IMR-90 (cell line): ENCODE data around the gene ADGRB3. TPM values are rescaled to one million over a fixed set of nuclear protein-coding genes. Genes with fewer than 3 reads are reported as not detected.

Experiments used
- ATAC-seq: fragments of 200-7000 bp; cut with Tn5 transposase; 2 replicates; pipeline ENCODE4 v1.9.1; 2020; ENCODE audit warnings: low read depth, mild to moderate bottlenecking, moderate library complexity
- BruUV-seq: library from RNA; stranded (reverse); fragments of 400-500 nt; replicated peaks from 2 replicates; lab custom pipeline; 2021; lab: Mats Ljungman, UMichigan
- CTCF ChIA-PET: fragments of 300-600 bp; formaldehyde crosslinking; extraction: SDS; loops from one replicate; lab custom pipeline; 2021; ENCODE audit warnings: antibody characterized with exemption; lab: Yijun Ruan, JAX
- POLR2A ChIA-PET: fragments of 300-600 bp; sonication (Branson Sonifier 250); formaldehyde crosslinking; loops from one replicate; lab custom pipeline; 2022; ENCODE audit warnings: antibody characterized with exemption; ENCODE audit not compliant: unreplicated experiment; lab: Charles Lee
- DNase-seq: peaks from one replicate; pipeline ENCODE4 v3.0.0; 2013
- H2AFZ ChIP-seq: replicated peaks from 2 replicates; pipeline ENCODE3; 2013; ENCODE audit warnings: low read length, mild to moderate bottlenecking; ENCODE audit not compliant: poor library complexity
- H2AK5ac ChIP-seq: 2 replicates; pipeline ENCODE4 v1.6.1; 2013; ENCODE audit warnings: low read depth, low read length, inconsistent platforms
- H2AK9ac ChIP-seq: replicated peaks from 2 replicates; pipeline ENCODE3; 2013; ENCODE audit warnings: mild to moderate bottlenecking, low read depth, low read length, moderate library complexity; ENCODE audit not compliant: poor library complexity
- H2BK120ac ChIP-seq: 2 replicates; pipeline ENCODE4 v1.6.1; 2013; ENCODE audit warnings: low read depth, low read length, inconsistent platforms
- H2BK15ac ChIP-seq: 3 replicates; pipeline ENCODE4 v1.6.1; 2013; ENCODE audit warnings: low read depth, low read length, inconsistent platforms
- H2BK20ac ChIP-seq: 2 replicates; pipeline ENCODE4 v1.6.1; 2013; ENCODE audit warnings: low read depth, mild to moderate bottlenecking, inconsistent platforms, low read length, moderate library complexity
- H2BK5ac ChIP-seq: 2 replicates; pipeline ENCODE4 v1.6.1; 2013; ENCODE audit warnings: mild to moderate bottlenecking, low read depth, low read length, inconsistent platforms; ENCODE audit not compliant: poor library complexity, severe bottlenecking
- H3K14ac ChIP-seq: replicated peaks from 2 replicates; pipeline ENCODE4 v1.6.1; 2013; ENCODE audit warnings: low read depth, low read length, inconsistent platforms
- H3K18ac ChIP-seq: 2 replicates; pipeline ENCODE4 v1.6.1; 2013; ENCODE audit warnings: low read depth, low read length, control low read depth
- H3K23ac ChIP-seq: 2 replicates; pipeline ENCODE4 v1.6.1; 2013; ENCODE audit warnings: low read depth, low read length, inconsistent platforms
- H3K27ac ChIP-seq: 2 replicates; pipeline ENCODE4 v1.5.1; 2013; ENCODE audit warnings: mild to moderate bottlenecking, control low read depth, low read length; ENCODE audit not compliant: insufficient read depth
- H3K27me3 ChIP-seq: 2 replicates; pipeline ENCODE4 v1.6.1; 2013; ENCODE audit warnings: low read length; ENCODE audit not compliant: control insufficient read depth, insufficient read depth
- H3K36me3 ChIP-seq: 2 replicates; pipeline ENCODE4 v1.6.1; 2013; ENCODE audit warnings: low read length, mixed read lengths; ENCODE audit not compliant: control insufficient read depth, insufficient read depth
- H3K4ac ChIP-seq: 2 replicates; pipeline ENCODE4 v1.6.1; 2013; ENCODE audit warnings: low read depth, low read length, inconsistent platforms
- H3K4me1 ChIP-seq: 2 replicates; pipeline ENCODE4 v1.6.1; 2013; ENCODE audit warnings: low read length, mixed read lengths; ENCODE audit not compliant: control insufficient read depth, insufficient read depth
- H3K4me2 ChIP-seq: 2 replicates; pipeline ENCODE4 v1.6.1; 2013; ENCODE audit warnings: low read depth, mild to moderate bottlenecking, control low read depth, low read length, moderate library complexity
- H3K4me3 ChIP-seq: 2 replicates; pipeline ENCODE4 v1.5.1; 2013; ENCODE audit warnings: low read depth, mild to moderate bottlenecking, control low read depth, low read length, moderate library complexity; ENCODE audit not compliant: insufficient read depth
- H3K56ac ChIP-seq: 2 replicates; pipeline ENCODE4 v1.6.1; 2013; ENCODE audit warnings: low read length, inconsistent platforms; ENCODE audit not compliant: insufficient read depth; ENCODE audit errors: extremely low read depth
- H3K79me1 ChIP-seq, 2 experiments: 2 replicates each; pipeline ENCODE4 v1.6.1; 2013; ENCODE audit warnings: low read length in 2 of 2, inconsistent platforms in 1 of 2, low read depth in 1 of 2
- H3K9ac ChIP-seq: 2 replicates; pipeline ENCODE4 v1.6.1; 2013; ENCODE audit warnings: low read depth, low read length, control low read depth
- H3K9me1 ChIP-seq: 2 replicates; pipeline ENCODE4 v1.6.1; 2013; ENCODE audit warnings: low read length, inconsistent platforms; ENCODE audit not compliant: insufficient read depth
- H3K9me3 ChIP-seq: 2 replicates; pipeline ENCODE4 v1.6.1; 2013; ENCODE audit warnings: low read length; ENCODE audit not compliant: control insufficient read depth, insufficient read depth
- H4K20me1 ChIP-seq: 2 replicates; pipeline ENCODE4 v1.6.1; 2013; ENCODE audit warnings: low read length, inconsistent platforms; ENCODE audit not compliant: insufficient read depth
- H4K5ac ChIP-seq: 2 replicates; pipeline ENCODE4 v1.6.1; 2013; ENCODE audit warnings: mild to moderate bottlenecking, low read depth, low read length, control low read depth
- H4K8ac ChIP-seq, 2 experiments: 2 replicates each; pipeline ENCODE4 v1.6.1; 2013; ENCODE audit warnings: low read depth in 2 of 2, low read length in 2 of 2, control low read depth in 1 of 2, inconsistent platforms in 1 of 2
- H4K91ac ChIP-seq: 2 replicates; pipeline ENCODE4 v1.6.1; 2013; ENCODE audit warnings: low read depth, low read length, inconsistent platforms; ENCODE audit not compliant: insufficient read depth
- BHLHE40 ChIP-seq: fragments of 150-350 bp; IDR thresholded peaks from 2 replicates; pipeline ENCODE4 v1.6.1; 2016; ENCODE audit warnings: mild to moderate bottlenecking, low read depth, low read length
- CEBPB ChIP-seq: IDR thresholded peaks from 2 replicates; pipeline ENCODE4 v1.6.1; 2012; ENCODE audit warnings: low read depth, low read length, improper control_type of control experiment
- CTCF ChIP-seq: conservative IDR thresholded peaks from 2 replicates; pipeline ENCODE4 v1.5.1; 2012; ENCODE audit warnings: mild to moderate bottlenecking, low read depth, low read length, improper control_type of control experiment
- ELK1 ChIP-seq: fragments of 150-350 bp; IDR thresholded peaks from 2 replicates; pipeline ENCODE4 v1.6.1; 2016; ENCODE audit warnings: low read depth, mild to moderate bottlenecking, low read length, moderate library complexity, borderline replicate concordance
- NFE2L2 ChIP-seq: fragments of 150-350 bp; IDR thresholded peaks from 2 replicates; pipeline ENCODE4 v1.6.1; 2016; ENCODE audit warnings: low read depth, mild to moderate bottlenecking, low read length
- RAD21 ChIP-seq: IDR thresholded peaks from 2 replicates; pipeline ENCODE4 v1.6.1; 2012; ENCODE audit warnings: low read length, improper control_type of control experiment
- RCOR1 ChIP-seq: IDR thresholded peaks from 2 replicates; pipeline ENCODE4 v1.6.1; 2012; ENCODE audit warnings: mild to moderate bottlenecking, low read length, improper control_type of control experiment; ENCODE audit not compliant: insufficient replicate concordance
- SMC3 ChIP-seq: fragments of 150-350 bp; IDR thresholded peaks from 2 replicates; pipeline ENCODE4 v1.6.1; 2016; ENCODE audit warnings: low read depth, mild to moderate bottlenecking, antibody characterized with exemption, low read length, moderate library complexity
- WGBS, 2 experiments: methylation state at CpG; one replicate each; pipeline versions ENCODE4 v1.1.5 to v1.1.7; 2013; ENCODE audit warnings: missing lambda C conversion rate in 2 of 2; ENCODE audit not compliant: insufficient read length in 1 of 2; ENCODE audit errors: extremely low coverage in 2 of 2; 5-methylcytosine and 5-hydroxymethylcytosine counted together
- dilution Hi-C: fragments of 300-500 bp; cut with HindIII; formaldehyde crosslinking; loops from one replicate; pipeline ENCODE4 v1.14.3; 2018; ENCODE audit warnings: low sequenced_read_pairs; ENCODE audit not compliant: unreplicated experiment
- in situ Hi-C: fragments of 300-500 bp; cut with MboI; formaldehyde crosslinking; loops from 3 replicates; pipeline ENCODE4 v1.14.3; 2019; ENCODE audit warnings: low sequenced_read_pairs, inconsistent platforms, mixed read lengths
- intact Hi-C: fragments of 100-400 bp; cut with micrococcal nuclease; formaldehyde crosslinking; loops from 2 replicates; pipeline ENCODE4 v1.10.0; 2022
- polyA plus RNA-seq, 3 experiments: library from polyadenylated mRNA; depleted of rRNA; stranded (reverse); fragments of >200 nt; gene quantifications; 2 replicates each; pipeline ENCODE4 v1.2.3, GENCODE V29; 2012; ENCODE audit warnings: low replicate concordance in 1 of 3
- total RNA-seq: library from RNA; depleted of rRNA; stranded (reverse); fragments of >200 nt; gene quantifications from 2 replicates; pipeline ENCODE4 v1.2.3, GENCODE V29; 2012

Gene ADGRB3
- total and polyA plus RNA-seq, 2 of the 4 experiments (the other 2 are of a cell fraction) = not detected

- CTCF ChIA-PET = no interaction called here
- H3K4me3 ChIP-seq = no peak overlapping the region
- H4K8ac ChIP-seq = no peak overlapping the region
- no peak overlapping the region for H2AK5ac ChIP-seq
- DNase-seq (no peak), ATAC-seq (no peak)
- H4K91ac ChIP-seq = no peak overlapping the region
- no peak overlapping the region for H3K14ac ChIP-seq
- H4K5ac ChIP-seq = no peak overlapping the region
- no peaks in the 10 kb centered on the region for H3K79me1 ChIP-seq
- no peak overlapping the region for H3K4me2 ChIP-seq
- intact Hi-C loops = no loop called here
- BruUV-seq = no TSS peak
- H2BK15ac ChIP-seq = no peak overlapping the region
- in situ Hi-C loops = no loop called here
- no peak overlapping the region for H2AFZ ChIP-seq
- no peak overlapping the region for H2BK20ac ChIP-seq
- no peaks in the 10 kb centered on the region for H3K36me3 ChIP-seq
- no peak overlapping the region for H2AK9ac ChIP-seq
- H3K27ac ChIP-seq = no peak overlapping the region
- H3K18ac ChIP-seq = no peak overlapping the region
- no CpG with 5 or more reads among the region's 2 CpGs for WGBS, 2 experiments
- dilution Hi-C loops = no loop called here
- no peak overlapping the region for H3K56ac ChIP-seq
- no peaks in the 10 kb centered on the region for H4K20me1 ChIP-seq
- no peaks in the 10 kb centered on the region for H3K4me1 ChIP-seq
- TF ChIP-seq BHLHE40 = no peak
- no peak for TF ChIP-seq CEBPB
- TF ChIP-seq ELK1 = no peak
- no peak for TF ChIP-seq RAD21
- TF ChIP-seq SMC3 = no peak
- TF ChIP-seq CTCF = no peak
- TF ChIP-seq NFE2L2 = no peak
- no peak for TF ChIP-seq RCOR1
- H3K9me1 ChIP-seq = no peaks in the 10 kb centered on the region
- no peaks in the 10 kb centered on the region for H3K27me3 ChIP-seq
- H3K9me3 ChIP-seq = no peaks in the 10 kb centered on the region
- POLR2A ChIA-PET = no interaction called here
- H3K4ac ChIP-seq = no peak overlapping the region
- no peak overlapping the region for H3K23ac ChIP-seq
- H2BK120ac ChIP-seq = no peak overlapping the region
- H2BK5ac ChIP-seq = no peak overlapping the region
- no peak overlapping the region for H3K9ac ChIP-seq
Observed at GRCh38 chr6:68761985-68762384, 126.9 kb downstream of the ADGRB3 start.
